Esophagus muscularis mucosa (tissue), 4 donors: ENCODE data around the gene MYO9B. TPM values are rescaled to one million over a fixed set of nuclear protein-coding genes. Genes with fewer than 3 reads are reported as not detected.

Experiments
- DNase-seq: peaks from one replicate; pipeline ENCODE4 v3.0.0-alpha.2; 2017; ENCODE audit errors: extremely low spot score
- H3K27ac ChIP-seq, 4 donors: fragments of 200-600 bp; sonication (generic); replicated peaks in 1 of 4; 1 replicate in 3 of 4; 2 replicates in 1 of 4; pipeline ENCODE4 v1.5.1; 2016 to 2019; ENCODE audit warnings: mild to moderate bottlenecking in 1 of 4
- H3K27me3 ChIP-seq, 4 donors: fragments of 200-600 bp; sonication (generic); one replicate each; pipeline versions ENCODE4 v1.5.1 to v1.6.0; 2016 to 2019
- H3K36me3 ChIP-seq, 4 donors: fragments of 200-600 bp; sonication (generic); one replicate each; pipeline ENCODE4 v1.5.1; 2016 to 2019
- H3K4me1 ChIP-seq, 4 donors: fragments of 200-600 bp; sonication (generic); one replicate each; pipeline ENCODE4 v1.5.1; 2016 to 2019
- H3K4me3 ChIP-seq, 4 donors: fragments of 200-600 bp; sonication (generic); 1 replicate in 2 of 4; 2 replicates in 2 of 4; pipeline ENCODE4 v1.5.1; 2016 to 2019; ENCODE audit warnings: mild to moderate bottlenecking in 4 of 4, moderate library complexity in 1 of 4
- H3K9me3 ChIP-seq, 4 donors: fragments of 200-600 bp; sonication (generic); 1 replicate in 3 of 4; 2 replicates in 1 of 4; pipeline ENCODE4 v1.5.1; 2016 to 2019
- EP300 ChIP-seq: sonication (generic); formaldehyde crosslinking; IDR thresholded peaks from one replicate; pipeline ENCODE4 v1.6.1; 2017; ENCODE audit warnings: antibody characterized with exemption
- POLR2A ChIP-seq: fragments of 450-650 bp; IDR thresholded peaks from one replicate; pipeline ENCODE4 v1.6.1; 2017; ENCODE audit warnings: antibody characterized with exemption, moderate library complexity, mild to moderate bottlenecking, low read depth
- POLR2AphosphoS5 ChIP-seq, 2 donors: sonication (generic); formaldehyde crosslinking; IDR thresholded peaks; one replicate each; pipeline ENCODE4 v1.6.1; 2017; ENCODE audit warnings: antibody characterized with exemption in 2 of 2
- WGBS: methylation state at CpG from one replicate; pipeline ENCODE4 v1.1.5; 2018; 5-methylcytosine and 5-hydroxymethylcytosine counted together
- intact Hi-C: fragments of 100-400 bp; cut with DNase I; formaldehyde crosslinking; loops from one replicate; pipeline ENCODE4 v1.15.1; 2023
- total RNA-seq, 4 donors: library from RNA; depleted of rRNA; stranded (reverse); fragments of >200 nt; gene quantifications; one replicate each; pipeline versions ENCODE4 v1.1.0 to v1.2.1, GENCODE V29; 2016
- TF ChIP-seq, protein P1 (sequence below), 3 experiments: fragments of 200-600 bp in 2 of 3; fragments of 450-650 bp in 1 of 3; sonication (generic) in 2 of 3; IDR thresholded peaks; one replicate each; pipeline ENCODE4 v1.5.1; 2017 to 2019; ENCODE audit warnings: antibody characterized with exemption in 3 of 3, mild to moderate bottlenecking in 2 of 3, moderate library complexity in 1 of 3

MYO9B gene
- total RNA-seq, 4 donors from 2014 or later: 52.6 to 73.3 (median 57.7) TPM

- H3K4me3 ChIP-seq: peak overlapping the region; percentile 55 to 61 (median 58)
- WGBS: 8% methylated on average over 19 of the region's 27 CpGs
- H3K27me3 ChIP-seq: no peaks in the 10 kb centered on the region
- peaks cover 17 to 66% (median 59%) of the 10 kb centered on the region in 4 donors for H3K36me3 ChIP-seq
- TF ChIP-seq EP300 (no peak), POLR2AphosphoS5 (IDR thresholded peaks at IDR 0.05) (no peak), POLR2A (no peak)
- TF ChIP-seq, protein P1, sequence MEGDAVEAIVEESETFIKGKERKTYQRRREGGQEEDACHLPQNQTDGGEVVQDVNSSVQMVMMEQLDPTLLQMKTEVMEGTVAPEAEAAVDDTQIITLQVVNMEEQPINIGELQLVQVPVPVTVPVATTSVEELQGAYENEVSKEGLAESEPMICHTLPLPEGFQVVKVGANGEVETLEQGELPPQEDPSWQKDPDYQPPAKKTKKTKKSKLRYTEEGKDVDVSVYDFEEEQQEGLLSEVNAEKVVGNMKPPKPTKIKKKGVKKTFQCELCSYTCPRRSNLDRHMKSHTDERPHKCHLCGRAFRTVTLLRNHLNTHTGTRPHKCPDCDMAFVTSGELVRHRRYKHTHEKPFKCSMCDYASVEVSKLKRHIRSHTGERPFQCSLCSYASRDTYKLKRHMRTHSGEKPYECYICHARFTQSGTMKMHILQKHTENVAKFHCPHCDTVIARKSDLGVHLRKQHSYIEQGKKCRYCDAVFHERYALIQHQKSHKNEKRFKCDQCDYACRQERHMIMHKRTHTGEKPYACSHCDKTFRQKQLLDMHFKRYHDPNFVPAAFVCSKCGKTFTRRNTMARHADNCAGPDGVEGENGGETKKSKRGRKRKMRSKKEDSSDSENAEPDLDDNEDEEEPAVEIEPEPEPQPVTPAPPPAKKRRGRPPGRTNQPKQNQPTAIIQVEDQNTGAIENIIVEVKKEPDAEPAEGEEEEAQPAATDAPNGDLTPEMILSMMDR (IDR thresholded peaks at IDR 0.05): no peak
- no peaks in the 10 kb centered on the region for H3K9me3 ChIP-seq
- intact Hi-C loops: no loop called here
- peaks cover 24 to 54% (median 37%) of the 10 kb centered on the region in 4 donors for H3K4me1 ChIP-seq
- H3K27ac ChIP-seq: peak overlapping the region; percentile 77 to 87 (median 78)
- no peak for DNase-seq
Observed at GRCh38 chr19:17235971-17236777, 160.6 kb downstream of the MYO9B start.

GRCh38 chr19:17236811-17237543 lies 161.4 kb downstream of the MYO9B start:
- H3K27me3 ChIP-seq: no peaks in the 10 kb centered on the region
- TF ChIP-seq, protein P1 (IDR thresholded peaks at IDR 0.05): no peak
- TF ChIP-seq EP300 (no peak), POLR2AphosphoS5 (IDR thresholded peaks at IDR 0.05) (no peak), POLR2A (no peak)
- peaks cover 32 to 62% (median 45%) of the 10 kb centered on the region in 4 donors for H3K4me1 ChIP-seq
- peak overlapping the region; percentile 77 to 87 (median 78) for H3K27ac ChIP-seq
- intact Hi-C loops: no loop called here
- H3K4me3 ChIP-seq: peak overlapping the region in 1 of 4 donors; percentile 61
- DNase-seq: no peak
- H3K9me3 ChIP-seq: no peaks in the 10 kb centered on the region
- 79% methylated on average over 18 of the region's 18 CpGs for WGBS
- H3K36me3 ChIP-seq: peaks cover 11 to 58% (median 52%) of the 10 kb centered on the region in 4 donors

DNA sequence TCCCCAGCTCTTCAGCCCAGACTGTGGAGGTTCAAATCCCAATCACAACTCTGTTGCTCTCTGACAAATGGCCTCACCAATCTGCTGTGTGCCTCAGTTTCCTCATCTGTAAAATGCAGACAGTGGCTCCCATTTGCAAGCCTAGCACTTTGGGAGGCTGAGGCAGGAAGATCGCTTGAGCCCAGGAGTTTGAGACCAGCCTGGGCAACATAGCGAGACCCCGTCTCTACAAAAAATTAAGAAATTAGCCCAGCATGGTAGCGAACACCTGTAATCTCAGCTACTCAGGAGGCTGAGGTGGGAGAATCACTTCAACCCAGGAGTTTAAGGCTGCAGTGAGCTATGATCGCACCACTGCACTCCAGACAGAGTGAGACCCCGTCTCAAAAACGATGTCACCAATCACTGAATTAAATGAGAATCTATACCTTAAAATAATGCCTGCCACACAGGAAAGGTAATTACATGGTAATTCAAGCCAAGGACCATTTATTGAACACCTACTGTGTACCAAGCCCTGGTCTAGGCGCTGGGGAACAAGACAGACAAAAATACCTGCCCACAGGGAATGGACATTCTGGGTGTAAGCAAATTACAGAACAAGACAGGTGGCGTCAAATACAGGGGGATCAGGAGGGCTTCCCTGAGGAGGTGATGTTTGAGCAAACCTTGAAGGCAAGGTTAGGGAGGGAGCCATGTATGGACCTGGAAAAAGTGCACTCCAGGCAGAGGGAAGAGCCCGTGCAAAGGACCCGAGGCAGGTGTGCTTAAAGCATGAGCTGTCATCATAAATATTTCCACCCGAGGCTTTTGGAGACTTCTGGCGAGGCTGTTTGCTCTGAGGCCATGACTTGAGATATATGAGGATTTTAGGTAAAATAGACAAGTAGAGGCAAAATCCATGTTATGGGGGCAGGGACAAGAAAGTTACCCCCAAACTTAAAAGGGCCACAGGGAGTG lies 162.4 kb downstream of the MYO9B start:
- intact Hi-C loops: no loop called here
- WGBS: 90% methylated on average over 13 of the region's 13 CpGs
- no peak overlapping the region for H3K27ac ChIP-seq
- DNase-seq: no peak
- H3K9me3 ChIP-seq: no peaks in the 10 kb centered on the region
- H3K4me1 ChIP-seq: peaks cover 42 to 72% (median 56%) of the 10 kb centered on the region in 4 donors
- peaks cover 4 to 48% (median 41%) of the 10 kb centered on the region in 4 donors for H3K36me3 ChIP-seq
- no peak for TF ChIP-seq EP300
- TF ChIP-seq, protein P1 (IDR thresholded peaks at IDR 0.05): no peak
- no peak for TF ChIP-seq POLR2AphosphoS5 (IDR thresholded peaks at IDR 0.05)
- no peak for TF ChIP-seq POLR2A
- H3K27me3 ChIP-seq: no peaks in the 10 kb centered on the region
- H3K4me3 ChIP-seq: no peak overlapping the region

GRCh38 chr19:17240062-17240752 lies 164.6 kb downstream of the MYO9B start:
- peaks cover 4 to 36% (median 31%) of the 10 kb centered on the region in 4 donors for H3K36me3 ChIP-seq
- H3K4me1 ChIP-seq: peaks cover 39 to 78% (median 58%) of the 10 kb centered on the region in 4 donors
- no peaks in the 10 kb centered on the region for H3K9me3 ChIP-seq
- intact Hi-C loops: no loop called here
- H3K27me3 ChIP-seq: no peaks in the 10 kb centered on the region
- TF ChIP-seq POLR2AphosphoS5 (IDR thresholded peaks at IDR 0.05) (no peak), EP300 (no peak), POLR2A (no peak)
- TF ChIP-seq, protein P1 (IDR thresholded peaks at IDR 0.05): no peak
- H3K27ac ChIP-seq: peak overlapping the region in 2 of 4 donors; percentile 16 to 45
- H3K4me3 ChIP-seq: no peak overlapping the region
- WGBS: 72% methylated on average over 20 of the region's 24 CpGs
- DNase-seq: no peak
